HL-60 (cell line): ENCODE data around the gene HOATZ.

Experiments used
- DNase-seq, 2 experiments: peaks; one replicate each; pipeline ENCODE4 v3.0.0-alpha.2; 2010 to 2020; ENCODE audit warnings: low read depth in 1 of 2, low spot score in 1 of 2
- H3K27ac ChIP-seq: fragments of 250-450 bp; sonication (Bioruptor Pico); replicated peaks from 2 replicates; pipeline ENCODE4 v1.5.1; 2020; ENCODE audit warnings: mild to moderate bottlenecking, moderate library complexity
- H3K27me3 ChIP-seq: fragments of 250-450 bp; sonication (Bioruptor Pico); 2 replicates; pipeline ENCODE4 v1.5.1; 2021; ENCODE audit warnings: mild to moderate bottlenecking, moderate library complexity; ENCODE audit not compliant: insufficient read depth, poor library complexity, severe bottlenecking
- H3K4me3 ChIP-seq: replicated peaks from 2 replicates; pipeline ENCODE4 v1.5.1; 2011; ENCODE audit warnings: mild to moderate bottlenecking, control low read depth, low read length; ENCODE audit not compliant: insufficient read depth
- CTCF ChIP-seq: IDR thresholded peaks from one replicate; pipeline ENCODE4 v1.5.1; 2011; ENCODE audit warnings: low read length, control low read depth, inconsistent platforms; ENCODE audit not compliant: insufficient read depth
- GABPA ChIP-seq: IDR thresholded peaks from 2 replicates; pipeline ENCODE4 v1.6.1; 2012; ENCODE audit warnings: low read depth
- POLR2AphosphoS5 ChIP-seq: IDR thresholded peaks from 2 replicates; pipeline ENCODE4 v1.6.1; 2012; ENCODE audit warnings: low read depth
- REST ChIP-seq: IDR thresholded peaks from 2 replicates; pipeline ENCODE4 v1.6.1; 2012; ENCODE audit warnings: low read depth; ENCODE audit not compliant: insufficient replicate concordance
- SPI1 ChIP-seq: IDR thresholded peaks from 2 replicates; pipeline ENCODE4 v1.6.1; 2012; ENCODE audit warnings: low read depth, mild to moderate bottlenecking, borderline replicate concordance

The HOATZ gene

GRCh38 chr11:111540937-111541253, 26.3 kb downstream of the HOATZ start:
- H3K27ac ChIP-seq, result no peak overlapping the region
- no peak overlapping the region for H3K4me3 ChIP-seq
- DNase-seq, result no peak
- H3K27me3 ChIP-seq, result peaks cover 55% of the 10 kb centered on the region
- TF ChIP-seq REST, result no peak
- TF ChIP-seq GABPA, result no peak
- no peak for TF ChIP-seq POLR2AphosphoS5
- TF ChIP-seq SPI1, result no peak
- no peak for TF ChIP-seq CTCF

GRCh38 chr11:111541254-111542061, 26.9 kb downstream of the HOATZ start:
- TF ChIP-seq GABPA (no peak), CTCF (no peak), SPI1 (no peak), POLR2AphosphoS5 (no peak), REST (no peak)
- Histone ChIP-seq H3K4me3 (no peak overlapping the region), H3K27me3 (peaks cover 52% of the 10 kb centered on the region), H3K27ac (no peak overlapping the region)
- no peak for DNase-seq

GRCh38 chr11:111542606-111543275, 28.2 kb downstream of the HOATZ start:
- no peak for DNase-seq
- no peak overlapping the region for H3K27ac ChIP-seq
- no peak for TF ChIP-seq CTCF
- TF ChIP-seq POLR2AphosphoS5, result no peak
- no peak for TF ChIP-seq SPI1
- no peak for TF ChIP-seq GABPA
- TF ChIP-seq REST, result no peak
- peaks cover 53% of the 10 kb centered on the region for H3K27me3 ChIP-seq
- no peak overlapping the region for H3K4me3 ChIP-seq
